ENCODE results near the gene GPC5. TPM values are rescaled to one million over a fixed set of nuclear protein-coding genes. Genes with fewer than 3 reads are reported as not detected.
A peak's percentile ranks its signal among the peaks of the same experiment; 100 is the strongest.
"Not testable (repeated sequence)": the region's sequence is repeated elsewhere in the genome, so short reads cannot be mapped to it uniquely, and the experiment has no call there.

Gene GPC5
- polyA plus RNA-seq, 3 donors: 2.7 to 4.4 (median 3.9) TPM

- no peak for DNase-seq
These were observed 469.9 kb downstream of the GPC5 start for GRCh38 chr13:91868351-91868750.

- no peak for DNase-seq
These were observed 480.1 kb downstream of the GPC5 start for GRCh38 chr13:91878491-91878890.

- no peak for DNase-seq
These were observed 480.9 kb downstream of the GPC5 start for GRCh38 chr13:91879360-91879759.

GRCh38 chr13:91882918-91883317 lies 484.5 kb downstream of the GPC5 start:
- no peak for DNase-seq

GRCh38 chr13:91889641-91890040 lies 491.2 kb downstream of the GPC5 start:
- no peak for DNase-seq

GRCh38 chr13:91891141-91891540 lies 492.7 kb downstream of the GPC5 start:
- no peak for DNase-seq

GRCh38 chr13:91893040-91893439 lies 494.6 kb downstream of the GPC5 start:
- no peak for DNase-seq

GRCh38 chr13:91894316-91894715 lies 495.9 kb downstream of the GPC5 start:
- no peak for DNase-seq

- no peak for DNase-seq
These were observed 498.1 kb downstream of the GPC5 start for GRCh38 chr13:91896547-91896946.

- not testable (repeated sequence) for DNase-seq
These were observed 500.6 kb downstream of the GPC5 start for GRCh38 chr13:91898986-91899385.

- DNase-seq: no peak
These were observed 503.9 kb downstream of the GPC5 start for GRCh38 chr13:91902291-91902690.

- DNase-seq: no peak
These were observed 505.6 kb downstream of the GPC5 start for GRCh38 chr13:91904005-91904404.

GRCh38 chr13:91904597-91904996 lies 506.2 kb downstream of the GPC5 start:
- DNase-seq: no peak

- DNase-seq: no peak
These were observed 509.0 kb downstream of the GPC5 start for GRCh38 chr13:91907398-91907797.

GRCh38 chr13:91909617-91910016 lies 511.2 kb downstream of the GPC5 start:
- no peak for DNase-seq

- DNase-seq: no peak
These were observed 524.7 kb downstream of the GPC5 start for GRCh38 chr13:91922969-91923592.

- DNase-seq: no peak
These were observed 532.3 kb downstream of the GPC5 start for GRCh38 chr13:91930687-91931086.

GRCh38 chr13:91934354-91934753 lies 535.9 kb downstream of the GPC5 start:
- no peak for DNase-seq

GRCh38 chr13:91946498-91947070 lies 548.2 kb downstream of the GPC5 start:
- peak; percentile 23 for DNase-seq

- no peak for DNase-seq
These were observed 550.3 kb downstream of the GPC5 start for GRCh38 chr13:91948736-91949135.

GRCh38 chr13:91950803-91951202 lies 552.4 kb downstream of the GPC5 start:
- no peak for DNase-seq

GRCh38 chr13:91955546-91956355 lies 557.3 kb downstream of the GPC5 start:
- no peak for DNase-seq

- no peak for DNase-seq
These were observed 562.5 kb downstream of the GPC5 start for GRCh38 chr13:91960947-91961346.

Data from renal pelvis (tissue), 4 donors.